HEK293 (cell line): ENCODE data around the gene MACO1.

Source experiments
- CTCF ChIA-PET: fragments of 350-600 bp; formaldehyde crosslinking; extraction: SDS; loops from one replicate; lab custom pipeline; 2021; ENCODE audit warnings: antibody characterized with exemption; lab: Yijun Ruan, JAX
- POLR2A ChIA-PET: fragments of 300-600 bp; formaldehyde crosslinking; extraction: SDS; loops from one replicate; lab custom pipeline; 2020; ENCODE audit warnings: antibody characterized with exemption, inconsistent platforms; lab: Yijun Ruan, JAX
- H3K27ac ChIP-seq: fragments of 200-500 bp; sonication (Bioruptor generic); 2 replicates; pipeline ENCODE4 v1.5.1; 2014; ENCODE audit warnings: low read depth, low read length, control low read depth, inconsistent platforms; ENCODE audit errors: extremely low read depth
- H3K36me3 ChIP-seq, 2 experiments: fragments of 200-500 bp in 1 of 2; sonication (Bioruptor generic) in 1 of 2; 1 replicate in 1 of 2; 2 replicates in 1 of 2; pipeline ENCODE4 v1.5.1; 2014 to 2017; ENCODE audit warnings: inconsistent platforms in 2 of 2, low read length in 2 of 2; ENCODE audit not compliant: control insufficient read depth in 2 of 2, insufficient read depth in 1 of 2
- H3K4me1 ChIP-seq: fragments of 200-500 bp; sonication (Bioruptor generic); 2 replicates; pipeline ENCODE4 v1.5.1; 2014; ENCODE audit warnings: mild to moderate bottlenecking, low read length, inconsistent platforms; ENCODE audit not compliant: control insufficient read depth, insufficient read depth
- H3K4me3 ChIP-seq: 2 replicates; pipeline ENCODE4 v1.5.1; 2011; ENCODE audit warnings: low read depth, mild to moderate bottlenecking, control low read depth, low read length, moderate library complexity
- H3K9me3 ChIP-seq: fragments of 200-500 bp; sonication (Bioruptor generic); 2 replicates; pipeline ENCODE4 v1.5.1; 2014; ENCODE audit warnings: low read depth, low read length, inconsistent platforms; ENCODE audit not compliant: control insufficient read depth, insufficient read depth
- ATF2 ChIP-seq: fragments of 450-650 bp; formaldehyde crosslinking; IDR thresholded peaks from 2 replicates; pipeline ENCODE4 v1.5.1; 2016; ENCODE audit warnings: missing biosample characterization, missing genetic modification characterization, low read depth
- BCL11B ChIP-seq: fragments of 450-650 bp; formaldehyde crosslinking; IDR thresholded peaks from 2 replicates; pipeline ENCODE4 v1.5.1; 2016; ENCODE audit warnings: low read depth, missing biosample characterization, missing genetic modification characterization
- KLF1 ChIP-seq: fragments of 450-650 bp; formaldehyde crosslinking; IDR thresholded peaks from 2 replicates; pipeline ENCODE4 v1.5.1; 2016; ENCODE audit warnings: missing biosample characterization, missing genetic modification characterization
- KLF17 ChIP-seq: fragments of 450-650 bp; formaldehyde crosslinking; IDR thresholded peaks from 2 replicates; pipeline ENCODE4 v1.5.1; 2016; ENCODE audit warnings: missing biosample characterization, missing genetic modification characterization
- KLF7 ChIP-seq: fragments of 450-650 bp; formaldehyde crosslinking; IDR thresholded peaks from 2 replicates; pipeline ENCODE4 v1.5.1; 2016; ENCODE audit warnings: missing biosample characterization, missing genetic modification characterization, borderline replicate concordance
- KLF8 ChIP-seq: fragments of 450-650 bp; formaldehyde crosslinking; IDR thresholded peaks from 2 replicates; pipeline ENCODE4 v1.5.1; 2016; ENCODE audit warnings: missing biosample characterization, missing genetic modification characterization
- PATZ1 ChIP-seq: fragments of 450-650 bp; formaldehyde crosslinking; IDR thresholded peaks from 2 replicates; pipeline ENCODE4 v1.5.1; 2016; ENCODE audit warnings: missing biosample characterization, missing genetic modification characterization
- YY2 ChIP-seq: fragments of 450-650 bp; formaldehyde crosslinking; IDR thresholded peaks from 2 replicates; pipeline ENCODE4 v1.5.1; 2016; ENCODE audit warnings: missing biosample characterization, missing genetic modification characterization
- ZBTB1 ChIP-seq: fragments of 450-650 bp; formaldehyde crosslinking; IDR thresholded peaks from 2 replicates; pipeline ENCODE4 v1.5.1; 2016; ENCODE audit warnings: missing biosample characterization, missing genetic modification characterization
- ZFP69B ChIP-seq: fragments of 450-650 bp; formaldehyde crosslinking; IDR thresholded peaks from 2 replicates; pipeline ENCODE4 v1.5.1; 2016; ENCODE audit warnings: missing biosample characterization, missing genetic modification characterization
- ZNF121 ChIP-seq: fragments of 450-650 bp; formaldehyde crosslinking; IDR thresholded peaks from 2 replicates; pipeline ENCODE4 v1.5.1; 2016; ENCODE audit warnings: missing biosample characterization, missing genetic modification characterization
- ZNF169 ChIP-seq: fragments of 450-650 bp; formaldehyde crosslinking; IDR thresholded peaks from 2 replicates; pipeline ENCODE4 v1.5.1; 2016; ENCODE audit warnings: missing biosample characterization, missing genetic modification characterization
- ZNF184 ChIP-seq: fragments of 450-650 bp; IDR thresholded peaks from 2 replicates; pipeline ENCODE4 v1.5.1; 2018; ENCODE audit warnings: missing biosample characterization, mild to moderate bottlenecking, missing genetic modification characterization
- ZNF2 ChIP-seq: fragments of 450-650 bp; formaldehyde crosslinking; IDR thresholded peaks from 2 replicates; pipeline ENCODE4 v1.5.1; 2016; ENCODE audit warnings: missing biosample characterization, missing genetic modification characterization
- ZNF211 ChIP-seq: fragments of 450-650 bp; formaldehyde crosslinking; IDR thresholded peaks from 2 replicates; pipeline ENCODE4 v1.5.1; 2016; ENCODE audit warnings: low read depth, missing biosample characterization, missing genetic modification characterization
- ZNF214 ChIP-seq: fragments of 450-650 bp; formaldehyde crosslinking; IDR thresholded peaks from 2 replicates; pipeline ENCODE4 v1.5.1; 2017; ENCODE audit warnings: missing biosample characterization, mild to moderate bottlenecking, missing genetic modification characterization, borderline replicate concordance
- ZNF341 ChIP-seq: fragments of 450-650 bp; formaldehyde crosslinking; IDR thresholded peaks from 2 replicates; pipeline ENCODE4; 2016; ENCODE audit warnings: low read depth, missing biosample characterization, missing genetic modification characterization
- ZNF366 ChIP-seq: fragments of 450-650 bp; formaldehyde crosslinking; conservative IDR thresholded peaks from 2 replicates; pipeline ENCODE4 v1.5.1; 2016; ENCODE audit warnings: missing biosample characterization, missing genetic modification characterization
- ZNF391 ChIP-seq: fragments of 450-650 bp; formaldehyde crosslinking; IDR thresholded peaks from 2 replicates; pipeline ENCODE4 v1.5.1; 2016; ENCODE audit warnings: low read depth, missing biosample characterization, missing genetic modification characterization, borderline replicate concordance
- ZNF473 ChIP-seq: fragments of 450-650 bp; formaldehyde crosslinking; IDR thresholded peaks from 2 replicates; pipeline ENCODE4 v1.5.1; 2017; ENCODE audit warnings: missing biosample characterization, missing genetic modification characterization
- ZNF501 ChIP-seq: fragments of 450-650 bp; formaldehyde crosslinking; IDR thresholded peaks from 2 replicates; pipeline ENCODE4 v1.5.1; 2016; ENCODE audit warnings: missing biosample characterization, missing genetic modification characterization
- ZNF544 ChIP-seq: fragments of 450-650 bp; formaldehyde crosslinking; IDR thresholded peaks from 2 replicates; pipeline ENCODE4 v1.5.0; 2017; ENCODE audit warnings: missing biosample characterization, missing genetic modification characterization
- ZNF549 ChIP-seq: fragments of 450-650 bp; IDR thresholded peaks from 2 replicates; pipeline ENCODE4 v1.5.1; 2018; ENCODE audit warnings: missing biosample characterization, missing genetic modification characterization, mild to moderate bottlenecking, inconsistent platforms, moderate library complexity
- ZNF585B ChIP-seq: fragments of 450-650 bp; formaldehyde crosslinking; IDR thresholded peaks from 2 replicates; pipeline ENCODE4 v1.5.1; 2016; ENCODE audit warnings: missing biosample characterization, missing genetic modification characterization
- ZNF600 ChIP-seq: fragments of 450-650 bp; formaldehyde crosslinking; IDR thresholded peaks from 2 replicates; pipeline ENCODE4 v1.5.1; 2016; ENCODE audit warnings: missing biosample characterization, missing genetic modification characterization
- ZNF629 ChIP-seq: fragments of 450-650 bp; formaldehyde crosslinking; IDR thresholded peaks from 2 replicates; pipeline ENCODE4 v1.5.1; 2017; ENCODE audit warnings: missing biosample characterization, missing genetic modification characterization
- ZNF654 ChIP-seq: fragments of 450-650 bp; formaldehyde crosslinking; IDR thresholded peaks from 2 replicates; pipeline ENCODE4 v1.5.1; 2016; ENCODE audit warnings: low read depth, missing biosample characterization, missing genetic modification characterization
- ZNF76 ChIP-seq: fragments of 450-650 bp; formaldehyde crosslinking; IDR thresholded peaks from 2 replicates; pipeline ENCODE4; 2016; ENCODE audit warnings: low read depth, missing biosample characterization, missing genetic modification characterization, borderline replicate concordance
- ZNF776 ChIP-seq: fragments of 450-650 bp; formaldehyde crosslinking; IDR thresholded peaks from 2 replicates; pipeline ENCODE4 v1.5.0; 2017; ENCODE audit warnings: missing biosample characterization, missing genetic modification characterization, borderline replicate concordance
- ZXDB ChIP-seq: fragments of 450-650 bp; formaldehyde crosslinking; IDR thresholded peaks from 2 replicates; pipeline ENCODE4 v1.5.1; 2016; ENCODE audit warnings: missing biosample characterization, missing genetic modification characterization

Gene MACO1

GRCh38 chr1:25437672-25438071, 7.0 kb downstream of the MACO1 start:
- TF ChIP-seq ZNF121 (0 out of 2 replicates have a peak, but pooled peaks have one; percentile 54), ZBTB1 (tag by site-specific recombination) (no peak)
- Histone ChIP-seq H3K27ac (no peak overlapping the region), H3K4me3 (no peak overlapping the region), H3K9me3 (no peaks in the 10 kb centered on the region), H3K4me1 (peaks cover 33% of the 10 kb centered on the region), H3K36me3 (peaks cover 0 to 4% of the 10 kb centered on the region in 2 experiments; a peak in 2 of 3 replicates)
- CTCF ChIA-PET, result interaction anchor here (0.6 to 0.8 kb wide), 2 partner anchors 83 to 824 kb away, joined by 3 to 4 read pairs; no protein-coding TSS in a partner anchor
- POLR2A ChIA-PET, result no interaction called here

GRCh38 chr1:25439287-25439686, 8.6 kb downstream of the MACO1 start:
- H3K27ac ChIP-seq, result no peak overlapping the region
- H3K4me3 ChIP-seq, result no peak overlapping the region
- peaks cover 20% of the 10 kb centered on the region for H3K4me1 ChIP-seq
- TF ChIP-seq ZXDB (tag by site-specific recombination) (no peak), ZNF549 (tag by site-specific recombination) (no peak), ZNF184 (tag by site-specific recombination) (no peak), ZNF544 (tag by site-specific recombination) (no peak), KLF8 (tag by site-specific recombination) (no peak), KLF7 (tag by site-specific recombination) (no peak), ZNF473 (tag by site-specific recombination) (no peak), KLF17 (no peak)
- TF ChIP-seq, all 188 proteins: peak for 0
- CTCF ChIA-PET, result interaction anchor here (0.7 kb wide), 1 partner anchor 105 kb away, joined by 3 read pairs; no protein-coding TSS in a partner anchor
- Histone ChIP-seq H3K9me3 (no peaks in the 10 kb centered on the region), H3K36me3 (peaks cover 0 to 4% of the 10 kb centered on the region in 2 experiments; a peak in 2 of 3 replicates)
- POLR2A ChIA-PET, result no interaction called here

GRCh38 chr1:25442178-25442577, 11.5 kb downstream of the MACO1 start:
- H3K9me3 ChIP-seq, result no peaks in the 10 kb centered on the region
- POLR2A ChIA-PET, result no interaction called here
- H3K36me3 ChIP-seq, result peaks cover 0 to 8% of the 10 kb centered on the region in 2 experiments; a peak in 2 of 3 replicates
- CTCF ChIA-PET, result interaction anchor here (0.7 to 1.7 kb wide), 5 partner anchors 60 to 202 kb away, joined by 3 to 6 read pairs (median 3); no protein-coding TSS in a partner anchor
- H3K4me3 ChIP-seq, result no peak overlapping the region
- H3K27ac ChIP-seq, result no peak overlapping the region
- H3K4me1 ChIP-seq, result peaks cover 4% of the 10 kb centered on the region; the same call in 1 of the 2 replicates
- TF ChIP-seq ZNF211 (no peak), PATZ1 (tag by site-specific recombination) (no peak), ZNF169 (tag by site-specific recombination) (no peak), KLF1 (tag by site-specific recombination) (no peak), YY2 (tag by site-specific recombination) (0 out of 2 replicates have a peak, but pooled peaks have one; percentile 19), ZNF391 (tag by site-specific recombination) (no peak), BCL11B (tag by site-specific recombination) (no peak), ZNF76 (tag by site-specific recombination) (no peak), ZNF585B (tag by site-specific recombination) (no peak), ATF2 (tag by site-specific recombination) (no peak), ZNF2 (tag by site-specific recombination) (0 out of 2 replicates have a peak, but pooled peaks have one; percentile 36), ZNF629 (tag by site-specific recombination) (peak; percentile 27; the same call in 1 of the 2 replicates), ZNF776 (tag by site-specific recombination) (no peak), ZNF501 (tag by site-specific recombination) (no peak), ZNF341 (no peak), ZNF366 (tag by site-specific recombination) (peak; percentile 48; the same call in 1 of the 2 replicates), ZNF600 (tag by site-specific recombination) (0 out of 2 replicates have a peak, but pooled peaks have one; percentile 46), ZFP69B (no peak), ZNF214 (no peak), ZNF654 (tag by site-specific recombination) (peak; percentile 59)
